Spleen (tissue), 7 donors: Measurements from ENCODE around the gene ITGAE.
"Not testable (repeated sequence)": the region's sequence is repeated elsewhere in the genome, so short reads cannot be mapped to it uniquely, and the experiment has no call there.

Experiments used
- CTCF ChIP-seq, 11 experiments: fragments of 200-600 bp in 7 of 11; fragments of 450-650 bp in 4 of 11; sonication (generic) in 4 of 11; IDR thresholded peaks in 8 of 11; conservative IDR thresholded peaks in 3 of 11; 1 replicate in 7 of 11; 2 replicates in 4 of 11; pipeline versions ENCODE4 v1.4.0 to v1.8.0; 2016 to 2021; ENCODE audit warnings: antibody characterized with exemption in 11 of 11, inconsistent platforms in 4 of 11, mild to moderate bottlenecking in 1 of 11
- POLR2A ChIP-seq, 3 donors: fragments of 450-650 bp; IDR thresholded peaks; one replicate each; pipeline ENCODE4 v1.5.1; 2017; ENCODE audit warnings: antibody characterized with exemption in 3 of 3, mild to moderate bottlenecking in 1 of 3
- POLR2AphosphoS5 ChIP-seq, 3 donors: sonication (generic); formaldehyde crosslinking; IDR thresholded peaks; one replicate each; pipeline ENCODE4 v1.5.1; 2017; ENCODE audit warnings: antibody characterized with exemption in 3 of 3
- donor health status: DM: no; HTN: no; CAD: no; lungs with moderate emphysema.
- donor health status: DM: no; HTN: no; CAD: no.
- donor health status: DM: no; HTN: no; CAD: no.

DNA sequence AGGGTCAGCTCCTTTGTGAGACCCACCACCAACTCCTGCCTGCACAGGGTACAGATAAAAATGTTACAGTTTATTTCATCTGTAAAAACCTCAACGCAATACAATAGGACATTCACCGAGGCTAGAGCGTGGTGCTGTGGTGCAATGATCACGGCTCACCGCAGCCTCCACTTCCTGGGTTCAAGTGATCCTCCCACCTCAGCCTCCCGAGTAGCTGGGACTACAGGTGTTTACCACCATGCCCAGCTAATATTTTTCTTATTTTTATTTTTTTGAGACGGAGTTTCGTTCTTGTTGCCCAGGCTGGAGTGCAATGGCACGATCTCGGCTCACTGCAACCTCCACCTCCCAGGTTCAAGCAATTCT is 66.1 kb downstream of the ITGAE start:
- TF ChIP-seq CTCF (IDR thresholded peaks at IDR 0.05 in 8 of 11, conservative IDR thresholded peaks at IDR 0.05 in 3 of 11); POLR2A (IDR thresholded peaks at IDR 0.05); POLR2AphosphoS5 (IDR thresholded peaks at IDR 0.05): not testable (repeated sequence)
